Measurements from ENCODE around the gene PSTPIP1.

Gene PSTPIP1

GRCh38 chr15:77045985-77046384 lies 51.1 kb downstream of the PSTPIP1 start:
- TF ChIP-seq POU6F1 (CRISPR knock-in tag; IDR thresholded peaks at IDR 0.05; ENCODE audit: borderline replicate concordance, low read depth) (no peak), TOX (CRISPR knock-in tag; IDR thresholded peaks at IDR 0.05; ENCODE audit: borderline replicate concordance) (no peak), ZFP3 (CRISPR knock-in tag; IDR thresholded peaks at IDR 0.05) (no peak), ARNTL (CRISPR knock-in tag; IDR thresholded peaks at IDR 0.05; ENCODE audit: borderline replicate concordance, low read depth) (no peak), ZNF70 (CRISPR knock-in tag; IDR thresholded peaks at IDR 0.05) (no peak)
- no peak for ATAC-seq

- no peak for ATAC-seq
- TF ChIP-seq ZFP30 (CRISPR knock-in tag; IDR thresholded peaks at IDR 0.05) (no peak), ZNF565 (CRISPR knock-in tag; conservative IDR thresholded peaks at IDR 0.05; ENCODE audit: low read depth) (no peak), SNAI2 (CRISPR knock-in tag; IDR thresholded peaks at IDR 0.05) (no peak), POU6F1 (CRISPR knock-in tag; IDR thresholded peaks at IDR 0.05; ENCODE audit: borderline replicate concordance, low read depth) (no peak), PPARA (CRISPR knock-in tag; IDR thresholded peaks at IDR 0.05; ENCODE audit: borderline replicate concordance) (no peak), GLIS3 (CRISPR knock-in tag; IDR thresholded peaks at IDR 0.05) (no peak), RARB (CRISPR knock-in tag; IDR thresholded peaks at IDR 0.05) (no peak), TCF4 (CRISPR knock-in tag; IDR thresholded peaks at IDR 0.05; ENCODE audit: borderline replicate concordance) (no peak), ZC3H10 (CRISPR knock-in tag; IDR thresholded peaks at IDR 0.05) (no peak), ZNF70 (CRISPR knock-in tag; IDR thresholded peaks at IDR 0.05) (no peak), ISL1 (CRISPR knock-in tag; IDR thresholded peaks at IDR 0.05) (no peak), ZFP3 (CRISPR knock-in tag; IDR thresholded peaks at IDR 0.05) (no peak), ZNF8 (CRISPR knock-in tag; IDR thresholded peaks at IDR 0.05) (no peak), CSDC2 (CRISPR knock-in tag; IDR thresholded peaks at IDR 0.05) (no peak), TOX (CRISPR knock-in tag; IDR thresholded peaks at IDR 0.05; ENCODE audit: borderline replicate concordance) (no peak), ARNTL (CRISPR knock-in tag; IDR thresholded peaks at IDR 0.05; ENCODE audit: borderline replicate concordance, low read depth) (no peak)
These were observed 51.9 kb downstream of the PSTPIP1 start for GRCh38 chr15:77046704-77047412.

GRCh38 chr15:77048135-77048876 lies 53.4 kb downstream of the PSTPIP1 start:
- TF ChIP-seq ISL1 (CRISPR knock-in tag; IDR thresholded peaks at IDR 0.05) = peak; percentile 8; the same call in 1 of the 2 replicates
- TF ChIP-seq GLIS3 (CRISPR knock-in tag; IDR thresholded peaks at IDR 0.05) = no peak
- no peak for TF ChIP-seq ZFP3 (CRISPR knock-in tag; IDR thresholded peaks at IDR 0.05)
- TF ChIP-seq SNAI2 (CRISPR knock-in tag; IDR thresholded peaks at IDR 0.05) = no peak
- no peak for TF ChIP-seq ZNF565 (CRISPR knock-in tag; conservative IDR thresholded peaks at IDR 0.05; ENCODE audit: low read depth)
- ATAC-seq = no peak

GRCh38 chr15:77052556-77052955 lies 57.6 kb downstream of the PSTPIP1 start:
- no peak for ATAC-seq
- no peak for TF ChIP-seq OSR1 (CRISPR knock-in tag; IDR thresholded peaks at IDR 0.05)
- no peak for TF ChIP-seq ZNF8 (CRISPR knock-in tag; IDR thresholded peaks at IDR 0.05)
- TF ChIP-seq ZNF565 (CRISPR knock-in tag; conservative IDR thresholded peaks at IDR 0.05; ENCODE audit: low read depth) = no peak
- TF ChIP-seq ARNTL (CRISPR knock-in tag; IDR thresholded peaks at IDR 0.05; ENCODE audit: borderline replicate concordance, low read depth) = no peak
- TF ChIP-seq ZFP3 (CRISPR knock-in tag; IDR thresholded peaks at IDR 0.05) = no peak
- no peak for TF ChIP-seq BACH2 (CRISPR knock-in tag; IDR thresholded peaks at IDR 0.05; ENCODE audit: borderline replicate concordance)
- no peak for TF ChIP-seq CSDC2 (CRISPR knock-in tag; IDR thresholded peaks at IDR 0.05)
- TF ChIP-seq SNAI2 (CRISPR knock-in tag; IDR thresholded peaks at IDR 0.05) = no peak
- no peak for TF ChIP-seq PATZ1 (CRISPR knock-in tag; IDR thresholded peaks at IDR 0.05; ENCODE audit: borderline replicate concordance)
- no peak for TF ChIP-seq TSHZ2 (CRISPR knock-in tag; IDR thresholded peaks at IDR 0.05)
- no peak for TF ChIP-seq TOX (CRISPR knock-in tag; IDR thresholded peaks at IDR 0.05; ENCODE audit: borderline replicate concordance)
- TF ChIP-seq ZFP30 (CRISPR knock-in tag; IDR thresholded peaks at IDR 0.05) = no peak
- no peak for TF ChIP-seq GLIS3 (CRISPR knock-in tag; IDR thresholded peaks at IDR 0.05)
- no peak for TF ChIP-seq PPARA (CRISPR knock-in tag; IDR thresholded peaks at IDR 0.05; ENCODE audit: borderline replicate concordance)
- no peak for TF ChIP-seq ZC3H10 (CRISPR knock-in tag; IDR thresholded peaks at IDR 0.05)
- TF ChIP-seq POU6F1 (CRISPR knock-in tag; IDR thresholded peaks at IDR 0.05; ENCODE audit: borderline replicate concordance, low read depth) = no peak
- TF ChIP-seq ESRRG (CRISPR knock-in tag; IDR thresholded peaks at IDR 0.05) = no peak
- no peak for TF ChIP-seq ISL1 (CRISPR knock-in tag; IDR thresholded peaks at IDR 0.05)
- TF ChIP-seq RARB (CRISPR knock-in tag; IDR thresholded peaks at IDR 0.05) = no peak

All from SK-N-SH treated with all-trans-retinoic acid at 6 μM for 48 hours (cell line).